Omental fat pad (tissue), 4 donors: ENCODE measurements around the gene PTCH1. TPM values are rescaled to one million over a fixed set of nuclear protein-coding genes. Genes with fewer than 3 reads are reported as not detected.

Source experiments
- ATAC-seq: fragments of 150-250 bp; one replicate; pipeline ENCODE4 v1.9.1; 2016; ENCODE audit warnings: mild to moderate bottlenecking, moderate library complexity; ENCODE audit not compliant: low FRiP score
- DNase-seq: peaks from one replicate; pipeline ENCODE4 v3.0.0-alpha.2; 2019; ENCODE audit warnings: low spot score
- total RNA-seq, 4 donors: library from RNA; depleted of rRNA; stranded (reverse); fragments of >200 nt; gene quantifications; one replicate each; pipeline ENCODE4 v1.1.0, GENCODE V29; 2016
- TF ChIP-seq, protein P1 (sequence below), 3 donors: fragments of 450-650 bp; IDR thresholded peaks; one replicate each; pipeline ENCODE4 v1.5.1; 2016 to 2017; ENCODE audit warnings: antibody characterized with exemption in 3 of 3, mild to moderate bottlenecking in 3 of 3, moderate library complexity in 2 of 3

PTCH1 gene
- total RNA-seq, 4 donors from 2014 or later, result 3.1 to 14.2 (median 7.9) TPM

DNA sequence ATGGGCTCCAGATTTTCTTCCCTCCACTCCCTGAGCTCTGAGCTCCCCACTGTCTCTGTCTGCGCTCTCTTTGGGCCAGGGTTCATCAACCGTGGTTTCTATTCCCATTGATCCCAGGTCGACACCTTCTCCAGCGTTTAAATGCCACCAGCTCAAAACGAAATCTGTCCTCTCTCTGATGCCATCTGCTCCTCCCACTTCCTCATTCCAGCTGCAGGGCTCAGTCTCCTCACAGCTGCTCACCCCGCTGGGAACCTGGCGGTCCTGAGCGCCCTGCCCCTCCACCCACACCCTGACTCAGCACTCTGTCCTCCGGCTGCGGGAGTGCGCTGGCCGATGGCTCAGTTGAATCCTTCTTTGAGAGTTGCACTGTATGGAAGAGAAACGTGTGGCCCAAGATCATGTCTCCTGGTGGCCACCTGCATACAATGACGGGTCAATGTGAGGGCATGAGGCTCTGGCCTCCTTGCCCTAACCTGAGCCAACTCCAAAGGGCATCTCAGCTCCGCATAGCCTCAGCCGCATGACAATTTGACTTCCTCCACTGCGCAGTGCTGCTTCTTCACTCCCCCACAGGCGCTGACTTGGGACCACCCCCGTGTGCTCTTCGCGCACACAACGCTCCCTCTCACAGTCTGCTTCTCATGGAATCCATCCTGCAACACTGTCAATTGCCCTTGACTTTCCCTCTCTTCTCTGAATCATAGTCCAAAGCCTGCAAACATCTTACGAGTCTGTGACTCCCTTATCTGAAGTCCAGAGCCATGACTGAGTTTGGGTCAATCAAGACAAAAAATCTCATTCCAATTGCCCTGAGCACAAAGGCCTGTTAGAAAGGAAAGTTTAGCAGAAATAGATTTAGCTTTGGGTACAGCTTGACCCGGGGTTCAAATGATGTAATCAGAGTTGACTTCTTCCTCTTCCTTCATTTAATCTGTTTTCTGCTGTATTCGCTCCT lies 82.4 kb downstream of the PTCH1 start:
- TF ChIP-seq, protein P1, sequence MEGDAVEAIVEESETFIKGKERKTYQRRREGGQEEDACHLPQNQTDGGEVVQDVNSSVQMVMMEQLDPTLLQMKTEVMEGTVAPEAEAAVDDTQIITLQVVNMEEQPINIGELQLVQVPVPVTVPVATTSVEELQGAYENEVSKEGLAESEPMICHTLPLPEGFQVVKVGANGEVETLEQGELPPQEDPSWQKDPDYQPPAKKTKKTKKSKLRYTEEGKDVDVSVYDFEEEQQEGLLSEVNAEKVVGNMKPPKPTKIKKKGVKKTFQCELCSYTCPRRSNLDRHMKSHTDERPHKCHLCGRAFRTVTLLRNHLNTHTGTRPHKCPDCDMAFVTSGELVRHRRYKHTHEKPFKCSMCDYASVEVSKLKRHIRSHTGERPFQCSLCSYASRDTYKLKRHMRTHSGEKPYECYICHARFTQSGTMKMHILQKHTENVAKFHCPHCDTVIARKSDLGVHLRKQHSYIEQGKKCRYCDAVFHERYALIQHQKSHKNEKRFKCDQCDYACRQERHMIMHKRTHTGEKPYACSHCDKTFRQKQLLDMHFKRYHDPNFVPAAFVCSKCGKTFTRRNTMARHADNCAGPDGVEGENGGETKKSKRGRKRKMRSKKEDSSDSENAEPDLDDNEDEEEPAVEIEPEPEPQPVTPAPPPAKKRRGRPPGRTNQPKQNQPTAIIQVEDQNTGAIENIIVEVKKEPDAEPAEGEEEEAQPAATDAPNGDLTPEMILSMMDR (IDR thresholded peaks at IDR 0.05), result no peak
- no peak for DNase-seq
- peak; percentile 32 for ATAC-seq

DNA sequence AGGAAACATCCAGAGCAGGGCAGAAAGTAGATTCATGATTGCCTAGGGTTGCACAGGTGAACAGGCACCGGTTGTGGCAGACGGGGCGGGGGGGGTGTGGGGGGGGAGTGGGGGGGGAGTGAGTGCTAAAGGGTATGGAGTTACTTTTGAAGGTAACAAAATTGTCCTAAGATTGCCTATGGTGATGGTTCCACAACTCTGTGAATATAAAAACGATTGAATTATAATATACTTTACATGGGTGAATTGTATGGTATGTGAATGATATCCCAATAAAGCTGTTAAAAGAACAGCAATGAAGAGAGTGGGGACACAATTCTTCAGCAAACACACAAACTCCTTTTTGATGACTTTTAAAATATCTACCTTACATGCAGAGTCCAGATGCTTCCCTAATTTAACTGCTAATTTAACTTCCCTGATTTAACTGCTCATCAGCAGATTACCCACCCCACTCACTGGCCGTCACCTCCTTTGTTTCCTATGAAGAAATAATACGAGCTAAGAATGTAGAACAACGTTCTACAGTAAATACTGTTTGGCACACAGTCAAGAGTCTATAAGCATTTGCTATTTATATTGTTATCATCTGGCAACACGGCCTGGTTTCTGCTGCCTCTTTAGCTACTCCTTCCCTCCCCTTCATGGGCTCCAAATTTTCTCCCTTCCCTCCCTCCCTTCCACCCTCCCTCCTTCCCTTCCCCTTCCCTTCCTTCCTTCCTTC lies 83.5 kb downstream of the PTCH1 start:
- TF ChIP-seq, protein P1 (IDR thresholded peaks at IDR 0.05), result no peak
- DNase-seq (no peak), ATAC-seq (no peak)

DNA sequence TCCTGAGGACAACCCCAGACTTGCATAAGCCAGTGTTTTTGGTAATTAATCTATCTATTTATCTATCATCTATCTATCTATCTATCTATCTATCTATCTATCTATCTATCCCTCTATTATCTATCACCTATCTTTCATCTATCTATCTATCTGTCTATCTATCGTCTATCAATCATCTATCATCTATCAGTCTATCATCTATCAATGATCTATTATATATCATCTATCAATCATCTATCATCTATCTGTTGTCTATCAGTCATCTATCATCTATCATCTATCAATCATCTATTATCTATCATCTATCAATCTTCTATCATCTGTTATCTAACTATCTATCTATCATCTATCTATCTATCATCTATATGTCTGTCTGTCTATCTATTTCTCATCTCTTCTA lies 85.5 kb downstream of the PTCH1 start:
- TF ChIP-seq, protein P1 (IDR thresholded peaks at IDR 0.05), result no peak
- DNase-seq (no peak), ATAC-seq (no peak)

DNA sequence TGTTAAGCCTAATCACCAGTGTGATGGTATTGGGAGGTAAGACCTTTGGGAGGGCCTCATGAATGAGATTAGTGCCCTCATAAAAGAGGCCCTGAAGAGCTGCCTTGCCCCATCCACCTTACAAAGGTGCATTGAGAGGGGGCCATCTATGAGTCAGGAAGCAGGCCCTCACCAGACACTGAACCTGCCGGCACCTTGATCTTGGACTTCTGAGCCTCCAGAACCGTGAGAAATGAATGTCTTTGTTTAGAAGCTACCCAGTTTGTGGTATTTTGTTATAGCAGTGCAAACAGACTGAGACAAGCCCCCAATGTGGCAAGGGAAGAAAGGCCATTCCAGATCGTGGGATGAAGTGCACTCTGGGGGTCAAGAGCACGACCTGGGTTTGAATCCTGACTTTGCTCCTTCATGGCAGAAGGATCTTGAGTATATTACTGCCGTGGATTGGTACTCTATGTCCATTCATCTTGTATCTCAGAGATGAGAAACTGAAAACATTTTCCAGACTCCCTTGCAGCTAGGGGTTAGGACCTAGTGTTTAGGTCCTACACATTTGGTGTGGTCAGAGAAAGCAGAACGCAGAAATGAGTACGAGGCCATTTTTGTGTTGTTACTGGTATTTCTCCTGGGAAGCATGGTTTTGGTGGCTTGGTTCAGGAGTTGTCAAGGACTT lies 86.7 kb downstream of the PTCH1 start:
- no peak for DNase-seq
- ATAC-seq, result no peak
- TF ChIP-seq, protein P1 (IDR thresholded peaks at IDR 0.05), result no peak

DNA sequence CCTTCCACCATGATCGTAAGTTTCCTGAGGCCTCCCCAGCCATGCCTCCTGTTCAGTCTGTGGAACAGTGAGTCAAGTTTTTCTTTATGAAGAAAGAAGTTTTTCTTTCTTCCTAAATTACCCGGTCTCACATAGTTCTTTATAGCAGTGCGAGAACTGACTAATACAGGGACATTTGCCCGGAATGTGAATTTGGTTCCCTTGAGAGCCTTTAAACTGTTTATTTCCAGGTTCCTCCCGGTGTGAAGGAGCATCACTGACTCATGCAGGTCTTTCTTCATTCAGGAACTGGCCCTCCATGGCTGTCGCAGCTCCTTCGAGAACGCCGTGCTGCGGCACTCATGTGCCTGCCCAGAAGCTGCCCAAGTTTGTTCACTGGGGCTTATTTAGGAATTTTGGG lies 87.7 kb downstream of the PTCH1 start:
- TF ChIP-seq, protein P1 (IDR thresholded peaks at IDR 0.05), result no peak
- ATAC-seq (no peak), DNase-seq (no peak)

DNA sequence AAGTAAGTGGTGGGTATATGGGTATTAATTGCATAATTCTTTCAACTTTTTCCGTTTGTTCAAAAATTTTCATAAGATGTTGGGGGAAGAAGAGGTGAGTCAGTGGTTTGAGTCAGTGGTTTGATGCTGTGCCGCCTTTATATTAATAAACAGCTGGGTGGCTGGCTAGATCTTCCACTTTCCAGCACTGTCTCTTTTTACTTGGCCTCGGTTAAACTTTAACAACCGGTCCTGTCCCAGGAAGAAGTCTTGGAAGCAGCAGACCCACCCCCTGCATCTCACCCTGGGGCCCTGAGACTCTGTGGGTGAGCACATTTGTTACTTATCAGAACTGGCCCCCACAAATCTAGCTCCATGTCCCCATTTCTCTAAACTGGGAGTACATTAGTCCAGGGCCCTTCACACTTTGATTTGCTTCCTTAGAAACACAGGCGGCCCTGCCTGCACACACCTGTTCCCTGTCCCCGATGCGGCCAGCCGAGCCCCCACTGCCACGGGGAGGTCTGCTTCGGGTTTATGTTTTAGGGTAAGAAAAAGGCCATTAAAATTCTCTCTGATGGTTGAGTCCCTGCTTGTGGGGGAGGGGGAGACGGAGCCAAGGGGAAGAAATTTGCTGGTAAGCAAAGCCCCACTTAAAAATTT lies 90.7 kb downstream of the PTCH1 start:
- peak; percentile 19 for ATAC-seq
- DNase-seq, result no peak
- TF ChIP-seq, protein P1 (IDR thresholded peaks at IDR 0.05), result no peak
